Measurements from ENCODE around the gene SHC3.

DNA sequence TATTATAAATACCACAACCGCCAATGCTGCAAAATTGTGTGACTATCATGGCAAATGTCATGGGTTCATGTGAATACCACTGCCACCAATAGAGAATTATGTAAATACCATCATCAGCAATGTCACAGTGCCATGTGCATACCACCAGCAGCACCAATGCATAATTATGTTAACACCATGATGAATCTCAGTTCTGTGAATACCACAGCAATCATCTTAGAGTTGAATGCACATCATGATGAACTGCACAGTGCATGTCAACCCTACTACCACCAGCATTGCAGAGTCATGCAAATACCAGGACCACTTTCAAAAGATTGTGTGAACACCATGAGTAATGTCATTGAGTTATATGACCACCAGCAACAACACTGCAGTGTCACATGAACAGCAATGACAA is 63.2 kb downstream of the SHC3 start:
- TF ChIP-seq POLR2AphosphoS5 (IDR thresholded peaks at IDR 0.05) (no peak), POLR2A (IDR thresholded peaks at IDR 0.05) (no peak), EP300 (IDR thresholded peaks at IDR 0.05) (no peak)
- TF ChIP-seq, protein P1, sequence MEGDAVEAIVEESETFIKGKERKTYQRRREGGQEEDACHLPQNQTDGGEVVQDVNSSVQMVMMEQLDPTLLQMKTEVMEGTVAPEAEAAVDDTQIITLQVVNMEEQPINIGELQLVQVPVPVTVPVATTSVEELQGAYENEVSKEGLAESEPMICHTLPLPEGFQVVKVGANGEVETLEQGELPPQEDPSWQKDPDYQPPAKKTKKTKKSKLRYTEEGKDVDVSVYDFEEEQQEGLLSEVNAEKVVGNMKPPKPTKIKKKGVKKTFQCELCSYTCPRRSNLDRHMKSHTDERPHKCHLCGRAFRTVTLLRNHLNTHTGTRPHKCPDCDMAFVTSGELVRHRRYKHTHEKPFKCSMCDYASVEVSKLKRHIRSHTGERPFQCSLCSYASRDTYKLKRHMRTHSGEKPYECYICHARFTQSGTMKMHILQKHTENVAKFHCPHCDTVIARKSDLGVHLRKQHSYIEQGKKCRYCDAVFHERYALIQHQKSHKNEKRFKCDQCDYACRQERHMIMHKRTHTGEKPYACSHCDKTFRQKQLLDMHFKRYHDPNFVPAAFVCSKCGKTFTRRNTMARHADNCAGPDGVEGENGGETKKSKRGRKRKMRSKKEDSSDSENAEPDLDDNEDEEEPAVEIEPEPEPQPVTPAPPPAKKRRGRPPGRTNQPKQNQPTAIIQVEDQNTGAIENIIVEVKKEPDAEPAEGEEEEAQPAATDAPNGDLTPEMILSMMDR (IDR thresholded peaks at IDR 0.05): no peak

All from stomach (tissue), 4 donors.